ENCODE measurements around the gene NSMCE3. TPM values are rescaled to one million over a fixed set of nuclear protein-coding genes. Genes with fewer than 3 reads are reported as not detected.

NSMCE3 gene
- total and polyA plus RNA-seq, 2 donors, result 9.5 to 10.9 TPM

GRCh38 chr15:29262738-29263137, 6.9 kb downstream of the NSMCE3 start:
- H3K27ac ChIP-seq (ENCODE audit: low read depth in 1 of 2, low read length in 1 of 2), result no peak overlapping the region
- peaks cover 0 to 9% of the 10 kb centered on the region in 2 donors for H3K4me1 ChIP-seq (ENCODE audit: control insufficient read depth in 2 of 2, insufficient read depth in 2 of 2, low read length in 2 of 2)
- WGBS, result 77% methylated on average over 2 of the region's 2 CpGs
- no peaks in the 10 kb centered on the region for H3K27me3 ChIP-seq (ENCODE audit: control insufficient read depth in 2 of 2, insufficient read depth in 1 of 2, low read length in 1 of 2)
- H3K4me3 ChIP-seq (ENCODE audit: low read length in 2 of 2), result no peak overlapping the region
- no peaks in the 10 kb centered on the region for H3K36me3 ChIP-seq (ENCODE audit: control insufficient read depth in 2 of 2, insufficient read depth in 2 of 2, low read length in 1 of 2)
- no peak for DNase-seq (ENCODE audit: low read depth in 6 of 9, low spot score in 9 of 9)
- no peaks in the 10 kb centered on the region for H3K9me3 ChIP-seq (ENCODE audit: control insufficient read depth in 2 of 2, insufficient read depth in 1 of 2, low read length in 1 of 2)

DNA sequence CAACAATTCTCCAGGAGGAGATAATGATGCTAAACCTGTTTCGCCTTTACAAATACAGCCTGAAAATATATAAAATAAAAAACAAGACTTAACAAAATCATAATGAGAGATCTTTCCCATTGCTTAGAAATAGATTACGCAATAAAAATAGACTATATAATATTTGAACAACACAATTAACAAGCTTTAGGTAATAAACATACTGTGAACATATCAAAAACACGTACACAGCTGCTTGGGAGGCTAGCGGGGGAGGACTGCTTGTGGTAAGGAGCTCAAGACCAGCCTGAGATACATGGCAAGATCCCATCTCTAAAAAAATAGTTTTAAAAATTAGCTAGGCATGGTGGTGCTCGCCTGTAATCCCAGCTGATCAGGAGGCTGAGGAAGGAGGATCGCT, 8.7 kb downstream of the NSMCE3 start:
- H3K27ac ChIP-seq (ENCODE audit: low read depth in 1 of 2, low read length in 1 of 2), result no peak overlapping the region
- no peaks in the 10 kb centered on the region for H3K9me3 ChIP-seq (ENCODE audit: control insufficient read depth in 2 of 2, insufficient read depth in 1 of 2, low read length in 1 of 2)
- no peak for DNase-seq (ENCODE audit: low read depth in 6 of 9, low spot score in 9 of 9)
- no peaks in the 10 kb centered on the region for H3K36me3 ChIP-seq (ENCODE audit: control insufficient read depth in 2 of 2, insufficient read depth in 2 of 2, low read length in 1 of 2)
- 98% methylated on average over 6 of the region's 6 CpGs for WGBS
- no peaks in the 10 kb centered on the region for H3K27me3 ChIP-seq (ENCODE audit: control insufficient read depth in 2 of 2, insufficient read depth in 1 of 2, low read length in 1 of 2)
- H3K4me3 ChIP-seq (ENCODE audit: low read length in 2 of 2), result no peak overlapping the region
- H3K4me1 ChIP-seq (ENCODE audit: control insufficient read depth in 2 of 2, insufficient read depth in 2 of 2, low read length in 2 of 2), result no peaks in the 10 kb centered on the region

DNA sequence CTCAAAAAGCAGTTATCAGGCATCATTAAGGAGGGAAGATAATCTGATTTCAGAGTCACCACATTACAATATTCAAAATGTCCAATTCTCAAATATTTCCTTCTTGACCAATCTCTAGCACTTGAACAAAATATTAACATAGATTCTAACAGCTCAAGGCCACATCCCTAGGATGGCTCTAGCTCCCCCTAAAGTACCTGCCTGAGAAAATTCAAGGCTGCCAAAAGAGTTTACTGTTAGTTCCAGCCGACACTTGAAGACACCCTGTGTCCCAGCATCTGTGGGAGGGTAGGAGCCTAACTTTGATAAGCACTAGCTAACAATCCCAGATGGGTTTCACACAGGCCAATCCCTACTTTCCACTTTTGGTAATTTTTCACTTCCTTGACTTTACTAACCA, 10.4 kb downstream of the NSMCE3 start:
- Histone ChIP-seq H3K9me3 (ENCODE audit: control insufficient read depth in 2 of 2, insufficient read depth in 1 of 2, low read length in 1 of 2) (no peaks in the 10 kb centered on the region), H3K27ac (ENCODE audit: low read depth in 1 of 2, low read length in 1 of 2) (no peak overlapping the region), H3K36me3 (ENCODE audit: control insufficient read depth in 2 of 2, insufficient read depth in 2 of 2, low read length in 1 of 2) (no peaks in the 10 kb centered on the region), H3K4me1 (ENCODE audit: control insufficient read depth in 2 of 2, insufficient read depth in 2 of 2, low read length in 2 of 2) (no peaks in the 10 kb centered on the region), H3K27me3 (ENCODE audit: control insufficient read depth in 2 of 2, insufficient read depth in 1 of 2, low read length in 1 of 2) (no peaks in the 10 kb centered on the region), H3K4me3 (ENCODE audit: low read length in 2 of 2) (no peak overlapping the region)
- 0% methylated on average over 1 of the region's 1 CpG for WGBS
- no peak for DNase-seq (ENCODE audit: low read depth in 6 of 9, low spot score in 9 of 9)

DNA sequence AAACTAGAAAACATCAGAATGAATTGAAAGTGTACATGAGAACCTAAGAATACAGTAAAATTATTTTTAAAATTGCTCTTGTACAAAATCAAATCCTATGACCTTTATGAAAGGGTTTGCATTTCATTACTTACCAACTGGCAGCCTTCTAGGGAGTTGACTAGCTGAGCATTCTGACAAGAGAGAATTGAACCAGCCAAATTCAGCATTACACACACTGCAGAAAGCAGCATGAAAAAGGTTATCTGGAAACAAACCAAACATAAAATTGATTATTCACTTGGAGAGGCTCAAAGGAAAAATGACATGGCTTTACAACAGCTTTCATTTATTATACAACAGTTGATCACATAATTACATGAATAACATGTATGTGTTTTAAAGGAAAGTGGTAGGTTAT, 17.4 kb downstream of the NSMCE3 start:
- no peak overlapping the region for H3K4me3 ChIP-seq (ENCODE audit: low read length in 2 of 2)
- H3K9me3 ChIP-seq (ENCODE audit: control insufficient read depth in 2 of 2, insufficient read depth in 1 of 2, low read length in 1 of 2), result no peaks in the 10 kb centered on the region
- H3K27me3 ChIP-seq (ENCODE audit: control insufficient read depth in 2 of 2, insufficient read depth in 1 of 2, low read length in 1 of 2), result no peaks in the 10 kb centered on the region
- DNase-seq (ENCODE audit: low read depth in 6 of 9, low spot score in 9 of 9), result no peak
- H3K4me1 ChIP-seq (ENCODE audit: control insufficient read depth in 2 of 2, insufficient read depth in 2 of 2, low read length in 2 of 2), result no peaks in the 10 kb centered on the region
- no peaks in the 10 kb centered on the region for H3K36me3 ChIP-seq (ENCODE audit: control insufficient read depth in 2 of 2, insufficient read depth in 2 of 2, low read length in 1 of 2)
- H3K27ac ChIP-seq (ENCODE audit: low read depth in 1 of 2, low read length in 1 of 2), result no peak overlapping the region

DNA sequence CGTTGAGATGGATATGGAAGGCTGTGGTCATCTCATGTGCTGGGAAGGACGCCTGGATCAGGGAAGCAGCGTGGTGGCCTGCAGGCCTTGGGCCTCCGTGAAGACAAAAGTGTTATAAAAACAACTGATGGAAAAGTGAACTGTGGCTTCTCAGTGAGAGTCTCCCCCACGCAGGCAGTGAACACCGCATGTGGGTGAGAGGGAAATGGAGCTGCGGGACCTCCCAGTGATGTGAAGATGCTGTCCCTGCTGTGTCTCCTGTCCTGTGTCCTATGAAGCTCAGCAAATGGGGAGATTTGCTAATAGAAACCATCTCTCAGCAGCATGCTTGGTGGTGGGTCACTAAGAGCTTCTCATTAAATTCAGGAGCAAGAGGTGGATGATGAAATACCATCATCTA, 25.1 kb downstream of the NSMCE3 start:
- Histone ChIP-seq H3K36me3 (ENCODE audit: control insufficient read depth in 2 of 2, insufficient read depth in 2 of 2, low read length in 1 of 2) (no peaks in the 10 kb centered on the region), H3K4me3 (ENCODE audit: low read length in 2 of 2) (no peak overlapping the region), H3K9me3 (ENCODE audit: control insufficient read depth in 2 of 2, insufficient read depth in 1 of 2, low read length in 1 of 2) (no peaks in the 10 kb centered on the region), H3K27me3 (ENCODE audit: control insufficient read depth in 2 of 2, insufficient read depth in 1 of 2, low read length in 1 of 2) (peaks cover 0 to 2% of the 10 kb centered on the region in 2 donors), H3K27ac (ENCODE audit: low read depth in 1 of 2, low read length in 1 of 2) (no peak overlapping the region), H3K4me1 (ENCODE audit: control insufficient read depth in 2 of 2, insufficient read depth in 2 of 2, low read length in 2 of 2) (no peaks in the 10 kb centered on the region)
- 93% methylated on average over 7 of the region's 7 CpGs for WGBS
- no peak for DNase-seq (ENCODE audit: low read depth in 6 of 9, low spot score in 9 of 9)

DNA sequence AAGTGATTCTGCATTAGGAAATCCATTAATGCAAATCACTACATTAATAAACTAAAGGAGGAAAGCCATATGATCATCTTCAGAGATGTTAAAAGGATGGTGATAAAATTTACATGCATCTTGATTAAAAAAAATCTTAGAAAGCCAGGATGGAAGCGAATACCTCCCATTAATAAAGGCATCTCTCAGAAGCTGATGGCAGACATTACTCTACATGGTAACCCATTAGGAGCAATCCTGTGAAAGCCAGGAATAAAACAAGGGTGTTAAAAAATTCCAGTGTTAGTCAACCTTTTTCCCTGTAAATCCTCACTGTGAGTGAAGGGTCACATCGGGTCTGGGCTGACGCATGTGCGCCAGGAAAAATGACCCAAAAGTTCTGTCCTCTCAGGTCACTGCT, 25.5 kb downstream of the NSMCE3 start:
- H3K4me1 ChIP-seq (ENCODE audit: control insufficient read depth in 2 of 2, insufficient read depth in 2 of 2, low read length in 2 of 2), result no peaks in the 10 kb centered on the region
- peaks cover 0 to 2% of the 10 kb centered on the region in 2 donors for H3K27me3 ChIP-seq (ENCODE audit: control insufficient read depth in 2 of 2, insufficient read depth in 1 of 2, low read length in 1 of 2)
- H3K27ac ChIP-seq (ENCODE audit: low read depth in 1 of 2, low read length in 1 of 2), result no peak overlapping the region
- no peak for DNase-seq (ENCODE audit: low read depth in 6 of 9, low spot score in 9 of 9)
- 96% methylated on average over 4 of the region's 4 CpGs for WGBS
- H3K36me3 ChIP-seq (ENCODE audit: control insufficient read depth in 2 of 2, insufficient read depth in 2 of 2, low read length in 1 of 2), result no peaks in the 10 kb centered on the region
- no peak overlapping the region for H3K4me3 ChIP-seq (ENCODE audit: low read length in 2 of 2)
- H3K9me3 ChIP-seq (ENCODE audit: control insufficient read depth in 2 of 2, insufficient read depth in 1 of 2, low read length in 1 of 2), result no peaks in the 10 kb centered on the region

- no peak for DNase-seq (ENCODE audit: low read depth in 6 of 9, low spot score in 9 of 9)
- no peaks in the 10 kb centered on the region for H3K9me3 ChIP-seq (ENCODE audit: control insufficient read depth in 2 of 2, insufficient read depth in 1 of 2, low read length in 1 of 2)
- H3K27ac ChIP-seq (ENCODE audit: low read depth in 1 of 2, low read length in 1 of 2), result no peak overlapping the region
- no peaks in the 10 kb centered on the region for H3K36me3 ChIP-seq (ENCODE audit: control insufficient read depth in 2 of 2, insufficient read depth in 2 of 2, low read length in 1 of 2)
- H3K27me3 ChIP-seq (ENCODE audit: control insufficient read depth in 2 of 2, insufficient read depth in 1 of 2, low read length in 1 of 2), result peaks cover 0 to 2% of the 10 kb centered on the region in 2 donors
- H3K4me3 ChIP-seq (ENCODE audit: low read length in 2 of 2), result no peak overlapping the region
- WGBS, result 89% methylated on average over 16 of the region's 16 CpGs
- no peaks in the 10 kb centered on the region for H3K4me1 ChIP-seq (ENCODE audit: control insufficient read depth in 2 of 2, insufficient read depth in 2 of 2, low read length in 2 of 2)
Measured at GRCh38 chr15:29242456-29243242, 27.0 kb downstream of the NSMCE3 start.

GRCh38 chr15:29241207-29241606, 28.4 kb downstream of the NSMCE3 start:
- no peaks in the 10 kb centered on the region for H3K36me3 ChIP-seq (ENCODE audit: control insufficient read depth in 2 of 2, insufficient read depth in 2 of 2, low read length in 1 of 2)
- H3K27ac ChIP-seq (ENCODE audit: low read depth in 1 of 2, low read length in 1 of 2), result no peak overlapping the region
- H3K9me3 ChIP-seq (ENCODE audit: control insufficient read depth in 2 of 2, insufficient read depth in 1 of 2, low read length in 1 of 2), result no peaks in the 10 kb centered on the region
- no peak for DNase-seq (ENCODE audit: low read depth in 6 of 9, low spot score in 9 of 9)
- H3K27me3 ChIP-seq (ENCODE audit: control insufficient read depth in 2 of 2, insufficient read depth in 1 of 2, low read length in 1 of 2), result peaks cover 0 to 2% of the 10 kb centered on the region in 2 donors
- H3K4me3 ChIP-seq (ENCODE audit: low read length in 2 of 2), result no peak overlapping the region
- whole genome bisulfite sequencing, result 95% methylated on average over 1 of the region's 1 CpG
- H3K4me1 ChIP-seq (ENCODE audit: control insufficient read depth in 2 of 2, insufficient read depth in 2 of 2, low read length in 2 of 2), result no peaks in the 10 kb centered on the region

- H3K4me3 ChIP-seq (ENCODE audit: low read length in 2 of 2), result no peak overlapping the region
- H3K4me1 ChIP-seq (ENCODE audit: control insufficient read depth in 2 of 2, insufficient read depth in 2 of 2, low read length in 2 of 2), result no peaks in the 10 kb centered on the region
- WGBS, result 62% methylated on average over 3 of the region's 3 CpGs
Measured at GRCh38 chr15:29239395-29239794, 30.2 kb downstream of the NSMCE3 start.

More at GRCh38 chr15:29239395-29239794, 30.2 kb downstream of the NSMCE3 start:
- Histone ChIP-seq H3K36me3 (ENCODE audit: control insufficient read depth in 2 of 2, insufficient read depth in 2 of 2, low read length in 1 of 2) (no peaks in the 10 kb centered on the region), H3K9me3 (ENCODE audit: control insufficient read depth in 2 of 2, insufficient read depth in 1 of 2, low read length in 1 of 2) (no peaks in the 10 kb centered on the region), H3K27me3 (ENCODE audit: control insufficient read depth in 2 of 2, insufficient read depth in 1 of 2, low read length in 1 of 2) (peaks cover 0 to 2% of the 10 kb centered on the region in 2 donors), H3K27ac (ENCODE audit: low read depth in 1 of 2, low read length in 1 of 2) (no peak overlapping the region)
- no peak for DNase-seq (ENCODE audit: low read depth in 6 of 9, low spot score in 9 of 9)

Data from thymus (tissue), 11 donors.